Measurements from ENCODE around the gene GOLGA8G.
"Not testable (repeated sequence)": the region's sequence is repeated elsewhere in the genome, so short reads cannot be mapped to it uniquely, and the experiment has no call there.

- TF ChIP-seq CTCF (IDR thresholded peaks at IDR 0.05; ENCODE audit: poor library complexity); EZH2phosphoT487 (IDR thresholded peaks at IDR 0.05; ENCODE audit: low read depth, severe bottlenecking, unreplicated experiment); EZH2 (IDR thresholded peaks at IDR 0.05; ENCODE audit: borderline replicate concordance): not testable (repeated sequence)
These were observed 51.4 kb downstream of the GOLGA8G start for GRCh38 chr15:28481340-28481739.

All from hepatocyte (in vitro differentiated cells).